GM23338 (cell line): ENCODE measurements around the gene PTPRN2.

ENCODE experiments used
- CREB1 ChIP-seq: fragments of 250-450 bp; sonication (Bioruptor Pico); IDR thresholded peaks from 2 replicates; pipeline ENCODE4 v1.5.0; 2020; ENCODE audit warnings: low read depth, mild to moderate bottlenecking, moderate library complexity
- EZH2 ChIP-seq: fragments of 200-600 bp; sonication (generic); IDR thresholded peaks from one replicate; pipeline ENCODE4 v1.8.0; 2017; ENCODE audit warnings: antibody characterized with exemption, mild to moderate bottlenecking, low read depth; ENCODE audit not compliant: unreplicated experiment
- EZH2phosphoT487 ChIP-seq: fragments of 200-600 bp; sonication (generic); IDR thresholded peaks from one replicate; pipeline ENCODE4 v1.8.1; 2018; ENCODE audit warnings: antibody characterized with exemption; ENCODE audit not compliant: unreplicated experiment
- JUNB ChIP-seq: IDR thresholded peaks from one replicate; pipeline ENCODE4 v1.6.1; 2016; ENCODE audit warnings: antibody characterized with exemption; ENCODE audit not compliant: unreplicated experiment
- POLR2AphosphoS5 ChIP-seq: IDR thresholded peaks from 2 replicates; pipeline ENCODE4 v1.6.1; 2016; ENCODE audit warnings: antibody characterized with exemption, low read depth
- REST ChIP-seq: IDR thresholded peaks from one replicate; pipeline ENCODE4 v1.6.1; 2018; ENCODE audit warnings: antibody characterized with exemption; ENCODE audit not compliant: unreplicated experiment
- STAT1 ChIP-seq: IDR thresholded peaks from one replicate; pipeline ENCODE4 v1.6.1; 2016; ENCODE audit warnings: antibody characterized with exemption; ENCODE audit not compliant: unreplicated experiment
- ZNF114 ChIP-seq: fragments of 250-450 bp; sonication (Bioruptor Pico); IDR thresholded peaks from 2 replicates; pipeline ENCODE4 v1.5.0; 2020; ENCODE audit warnings: mild to moderate bottlenecking, moderate library complexity
- ZNF331 ChIP-seq: fragments of 250-450 bp; sonication (Bioruptor Pico); IDR thresholded peaks from 2 replicates; pipeline ENCODE4 v1.5.0; 2020; ENCODE audit warnings: low read depth, mild to moderate bottlenecking, moderate library complexity
- TF ChIP-seq, protein P1 (sequence below), 2 experiments: fragments of 200-600 bp in 1 of 2; sonication (generic) in 1 of 2; conservative IDR thresholded peaks; 2 replicates each; pipeline versions ENCODE4 v1.5.1 to v1.6.1; 2016 to 2017; ENCODE audit warnings: antibody characterized with exemption in 2 of 2, low read depth in 2 of 2, mild to moderate bottlenecking in 2 of 2, moderate library complexity in 1 of 2
- TF ChIP-seq, protein P2 (sequence below): IDR thresholded peaks from 2 replicates; pipeline ENCODE4 v1.6.1; 2016; ENCODE audit warnings: antibody characterized with exemption
- TF ChIP-seq, protein P3 (sequence below): fragments of 250-450 bp; sonication (Bioruptor Pico); IDR thresholded peaks from 2 replicates; pipeline ENCODE4 v1.5.0; 2020; ENCODE audit warnings: mild to moderate bottlenecking, moderate library complexity

- TF ChIP-seq POLR2AphosphoS5 = no peak
- TF ChIP-seq, protein P1, sequence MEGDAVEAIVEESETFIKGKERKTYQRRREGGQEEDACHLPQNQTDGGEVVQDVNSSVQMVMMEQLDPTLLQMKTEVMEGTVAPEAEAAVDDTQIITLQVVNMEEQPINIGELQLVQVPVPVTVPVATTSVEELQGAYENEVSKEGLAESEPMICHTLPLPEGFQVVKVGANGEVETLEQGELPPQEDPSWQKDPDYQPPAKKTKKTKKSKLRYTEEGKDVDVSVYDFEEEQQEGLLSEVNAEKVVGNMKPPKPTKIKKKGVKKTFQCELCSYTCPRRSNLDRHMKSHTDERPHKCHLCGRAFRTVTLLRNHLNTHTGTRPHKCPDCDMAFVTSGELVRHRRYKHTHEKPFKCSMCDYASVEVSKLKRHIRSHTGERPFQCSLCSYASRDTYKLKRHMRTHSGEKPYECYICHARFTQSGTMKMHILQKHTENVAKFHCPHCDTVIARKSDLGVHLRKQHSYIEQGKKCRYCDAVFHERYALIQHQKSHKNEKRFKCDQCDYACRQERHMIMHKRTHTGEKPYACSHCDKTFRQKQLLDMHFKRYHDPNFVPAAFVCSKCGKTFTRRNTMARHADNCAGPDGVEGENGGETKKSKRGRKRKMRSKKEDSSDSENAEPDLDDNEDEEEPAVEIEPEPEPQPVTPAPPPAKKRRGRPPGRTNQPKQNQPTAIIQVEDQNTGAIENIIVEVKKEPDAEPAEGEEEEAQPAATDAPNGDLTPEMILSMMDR (conservative IDR thresholded peaks at IDR 0.05; ENCODE audit: low read depth in 2 of 2) = no peak
- no peak for TF ChIP-seq CREB1 (CRISPR knock-in tag)
- TF ChIP-seq REST = no peak
- TF ChIP-seq EZH2 = no peak
- TF ChIP-seq JUNB = no peak
- no peak for TF ChIP-seq EZH2phosphoT487
- no peak for TF ChIP-seq ZNF331 (CRISPR knock-in tag)
- TF ChIP-seq, protein P2, sequence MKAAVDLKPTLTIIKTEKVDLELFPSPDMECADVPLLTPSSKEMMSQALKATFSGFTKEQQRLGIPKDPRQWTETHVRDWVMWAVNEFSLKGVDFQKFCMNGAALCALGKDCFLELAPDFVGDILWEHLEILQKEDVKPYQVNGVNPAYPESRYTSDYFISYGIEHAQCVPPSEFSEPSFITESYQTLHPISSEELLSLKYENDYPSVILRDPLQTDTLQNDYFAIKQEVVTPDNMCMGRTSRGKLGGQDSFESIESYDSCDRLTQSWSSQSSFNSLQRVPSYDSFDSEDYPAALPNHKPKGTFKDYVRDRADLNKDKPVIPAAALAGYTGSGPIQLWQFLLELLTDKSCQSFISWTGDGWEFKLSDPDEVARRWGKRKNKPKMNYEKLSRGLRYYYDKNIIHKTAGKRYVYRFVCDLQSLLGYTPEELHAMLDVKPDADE = no peak
- no peak for TF ChIP-seq STAT1
- TF ChIP-seq, protein P3, sequence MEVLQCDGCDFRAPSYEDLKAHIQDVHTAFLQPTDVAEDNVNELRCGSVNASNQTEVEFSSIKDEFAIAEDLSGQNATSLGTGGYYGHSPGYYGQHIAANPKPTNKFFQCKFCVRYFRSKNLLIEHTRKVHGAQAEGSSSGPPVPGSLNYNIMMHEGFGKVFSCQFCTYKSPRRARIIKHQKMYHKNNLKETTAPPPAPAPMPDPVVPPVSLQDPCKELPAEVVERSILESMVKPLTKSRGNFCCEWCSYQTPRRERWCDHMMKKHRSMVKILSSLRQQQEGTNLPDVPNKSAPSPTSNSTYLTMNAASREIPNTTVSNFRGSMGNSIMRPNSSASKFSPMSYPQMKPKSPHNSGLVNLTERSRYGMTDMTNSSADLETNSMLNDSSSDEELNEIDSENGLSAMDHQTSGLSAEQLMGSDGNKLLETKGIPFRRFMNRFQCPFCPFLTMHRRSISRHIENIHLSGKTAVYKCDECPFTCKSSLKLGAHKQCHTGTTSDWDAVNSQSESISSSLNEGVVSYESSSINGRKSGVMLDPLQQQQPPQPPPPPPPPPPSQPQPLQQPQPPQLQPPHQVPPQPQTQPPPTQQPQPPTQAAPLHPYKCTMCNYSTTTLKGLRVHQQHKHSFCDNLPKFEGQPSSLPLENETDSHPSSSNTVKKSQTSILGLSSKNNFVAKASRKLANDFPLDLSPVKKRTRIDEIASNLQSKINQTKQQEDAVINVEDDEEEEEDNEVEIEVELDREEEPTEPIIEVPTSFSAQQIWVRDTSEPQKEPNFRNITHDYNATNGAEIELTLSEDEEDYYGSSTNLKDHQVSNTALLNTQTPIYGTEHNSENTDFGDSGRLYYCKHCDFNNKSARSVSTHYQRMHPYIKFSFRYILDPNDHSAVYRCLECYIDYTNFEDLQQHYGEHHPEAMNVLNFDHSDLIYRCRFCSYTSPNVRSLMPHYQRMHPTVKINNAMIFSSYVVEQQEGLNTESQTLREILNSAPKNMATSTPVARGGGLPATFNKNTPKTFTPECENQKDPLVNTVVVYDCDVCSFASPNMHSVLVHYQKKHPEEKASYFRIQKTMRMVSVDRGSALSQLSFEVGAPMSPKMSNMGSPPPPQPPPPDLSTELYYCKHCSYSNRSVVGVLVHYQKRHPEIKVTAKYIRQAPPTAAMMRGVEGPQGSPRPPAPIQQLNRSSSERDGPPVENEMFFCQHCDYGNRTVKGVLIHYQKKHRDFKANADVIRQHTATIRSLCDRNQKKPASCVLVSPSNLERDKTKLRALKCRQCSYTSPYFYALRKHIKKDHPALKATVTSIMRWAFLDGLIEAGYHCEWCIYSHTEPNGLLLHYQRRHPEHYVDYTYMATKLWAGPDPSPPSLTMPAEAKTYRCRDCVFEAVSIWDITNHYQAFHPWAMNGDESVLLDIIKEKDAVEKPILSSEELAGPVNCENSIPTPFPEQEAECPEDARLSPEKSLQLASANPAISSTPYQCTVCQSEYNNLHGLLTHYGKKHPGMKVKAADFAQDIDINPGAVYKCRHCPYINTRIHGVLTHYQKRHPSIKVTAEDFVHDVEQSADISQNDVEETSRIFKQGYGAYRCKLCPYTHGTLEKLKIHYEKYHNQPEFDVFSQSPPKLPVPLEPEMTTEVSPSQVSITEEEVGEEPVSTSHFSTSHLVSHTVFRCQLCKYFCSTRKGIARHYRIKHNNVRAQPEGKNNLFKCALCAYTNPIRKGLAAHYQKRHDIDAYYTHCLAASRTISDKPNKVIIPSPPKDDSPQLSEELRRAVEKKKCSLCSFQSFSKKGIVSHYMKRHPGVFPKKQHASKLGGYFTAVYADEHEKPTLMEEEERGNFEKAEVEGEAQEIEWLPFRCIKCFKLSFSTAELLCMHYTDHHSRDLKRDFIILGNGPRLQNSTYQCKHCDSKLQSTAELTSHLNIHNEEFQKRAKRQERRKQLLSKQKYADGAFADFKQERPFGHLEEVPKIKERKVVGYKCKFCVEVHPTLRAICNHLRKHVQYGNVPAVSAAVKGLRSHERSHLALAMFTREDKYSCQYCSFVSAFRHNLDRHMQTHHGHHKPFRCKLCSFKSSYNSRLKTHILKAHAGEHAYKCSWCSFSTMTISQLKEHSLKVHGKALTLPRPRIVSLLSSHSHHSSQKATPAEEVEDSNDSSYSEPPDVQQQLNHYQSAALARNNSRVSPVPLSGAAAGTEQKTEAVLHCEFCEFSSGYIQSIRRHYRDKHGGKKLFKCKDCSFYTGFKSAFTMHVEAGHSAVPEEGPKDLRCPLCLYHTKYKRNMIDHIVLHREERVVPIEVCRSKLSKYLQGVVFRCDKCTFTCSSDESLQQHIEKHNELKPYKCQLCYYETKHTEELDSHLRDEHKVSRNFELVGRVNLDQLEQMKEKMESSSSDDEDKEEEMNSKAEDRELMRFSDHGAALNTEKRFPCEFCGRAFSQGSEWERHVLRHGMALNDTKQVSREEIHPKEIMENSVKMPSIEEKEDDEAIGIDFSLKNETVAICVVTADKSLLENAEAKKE (CRISPR knock-in tag) = no peak
- TF ChIP-seq ZNF114 = no peak
These were observed 560.9 kb downstream of the PTPRN2 start for GRCh38 chr7:158026636-158027265.
